ENCODE data around the gene VPS51.

- TF ChIP-seq EZH2 (IDR thresholded peaks at IDR 0.05) (no peak), POLR2AphosphoS5 (IDR thresholded peaks at IDR 0.05; ENCODE audit: borderline replicate concordance, low read depth, low read length) (no peak), FOXP2 (optimal IDR thresholded peaks at IDR 0.05; ENCODE audit: control extremely low read depth, extremely low read length, insufficient read depth) (no peak)
Measured at GRCh38 chr11:65072631-65072966, 23.4 kb upstream of the VPS51 start.

Measured in SK-N-MC (cell line).